Retinal pigment epithelial cell (primary cell): ENCODE results near the gene PNPLA2.
A peak's percentile ranks its signal among the peaks of the same experiment; 100 is the strongest.

ENCODE experiments used
- DNase-seq: peaks from one replicate; pipeline ENCODE4 v3.0.0-alpha.2; 2010; ENCODE audit warnings: low read depth
- H3K4me3 ChIP-seq: 2 replicates; pipeline ENCODE4 v1.5.1; 2011; ENCODE audit warnings: mild to moderate bottlenecking, low read length, control low read depth, moderate library complexity
- TF ChIP-seq, protein P1 (sequence below): conservative IDR thresholded peaks from 2 replicates; pipeline ENCODE4 v1.5.1; 2011; ENCODE audit warnings: low read depth, low read length, control low read depth, inconsistent platforms

The PNPLA2 gene

DNA sequence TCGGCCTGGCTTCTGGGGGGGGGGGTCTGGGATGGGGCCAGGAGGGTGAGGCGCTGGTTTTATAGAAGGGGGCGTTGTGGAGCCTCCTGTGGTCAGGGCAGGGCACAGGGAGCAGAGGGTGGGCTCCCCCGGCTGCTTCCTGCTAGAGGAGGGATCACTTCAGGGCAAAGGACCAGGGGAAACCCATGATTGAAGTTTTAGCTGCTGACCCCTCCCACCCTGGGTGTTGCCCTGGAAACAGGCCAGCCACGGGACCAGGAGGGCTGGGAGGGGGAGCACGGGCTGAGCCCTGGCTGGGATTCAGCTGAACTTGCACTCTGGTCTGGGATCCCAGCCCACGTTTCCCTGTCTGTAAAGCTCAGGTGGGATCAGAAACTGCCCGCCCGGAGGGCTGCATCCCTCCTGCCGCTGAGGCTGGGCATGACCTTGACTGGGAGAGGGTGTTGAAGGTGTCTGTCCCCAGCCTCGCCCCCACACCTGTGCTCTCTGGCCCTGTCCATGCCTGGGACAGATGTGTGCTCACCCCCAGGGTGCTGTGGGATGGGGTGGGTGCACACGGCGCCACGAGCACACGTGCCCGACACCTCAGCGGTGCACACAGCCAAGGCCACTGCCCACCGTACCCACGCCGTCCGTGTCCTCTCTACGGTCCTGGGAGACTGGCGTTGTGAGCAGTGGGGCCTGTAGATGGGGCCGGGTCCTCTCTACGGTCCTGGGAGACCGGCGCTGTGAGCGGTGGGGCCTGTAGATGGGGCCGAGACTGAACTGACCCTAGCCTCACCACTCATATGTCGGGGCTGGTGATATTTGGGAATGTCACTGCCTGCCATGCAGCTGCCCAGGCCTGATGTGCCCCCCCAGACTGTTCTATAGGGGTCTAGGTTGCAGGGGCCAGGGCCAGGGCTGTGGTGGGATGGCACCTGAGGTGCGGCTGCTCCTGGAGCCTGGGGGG, 26.3 kb downstream of the PNPLA2 start:
- H3K4me3 ChIP-seq = peak overlapping the region; percentile 93
- TF ChIP-seq, protein P1, sequence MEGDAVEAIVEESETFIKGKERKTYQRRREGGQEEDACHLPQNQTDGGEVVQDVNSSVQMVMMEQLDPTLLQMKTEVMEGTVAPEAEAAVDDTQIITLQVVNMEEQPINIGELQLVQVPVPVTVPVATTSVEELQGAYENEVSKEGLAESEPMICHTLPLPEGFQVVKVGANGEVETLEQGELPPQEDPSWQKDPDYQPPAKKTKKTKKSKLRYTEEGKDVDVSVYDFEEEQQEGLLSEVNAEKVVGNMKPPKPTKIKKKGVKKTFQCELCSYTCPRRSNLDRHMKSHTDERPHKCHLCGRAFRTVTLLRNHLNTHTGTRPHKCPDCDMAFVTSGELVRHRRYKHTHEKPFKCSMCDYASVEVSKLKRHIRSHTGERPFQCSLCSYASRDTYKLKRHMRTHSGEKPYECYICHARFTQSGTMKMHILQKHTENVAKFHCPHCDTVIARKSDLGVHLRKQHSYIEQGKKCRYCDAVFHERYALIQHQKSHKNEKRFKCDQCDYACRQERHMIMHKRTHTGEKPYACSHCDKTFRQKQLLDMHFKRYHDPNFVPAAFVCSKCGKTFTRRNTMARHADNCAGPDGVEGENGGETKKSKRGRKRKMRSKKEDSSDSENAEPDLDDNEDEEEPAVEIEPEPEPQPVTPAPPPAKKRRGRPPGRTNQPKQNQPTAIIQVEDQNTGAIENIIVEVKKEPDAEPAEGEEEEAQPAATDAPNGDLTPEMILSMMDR = no peak
- DNase-seq = peak; percentile 91

DNA sequence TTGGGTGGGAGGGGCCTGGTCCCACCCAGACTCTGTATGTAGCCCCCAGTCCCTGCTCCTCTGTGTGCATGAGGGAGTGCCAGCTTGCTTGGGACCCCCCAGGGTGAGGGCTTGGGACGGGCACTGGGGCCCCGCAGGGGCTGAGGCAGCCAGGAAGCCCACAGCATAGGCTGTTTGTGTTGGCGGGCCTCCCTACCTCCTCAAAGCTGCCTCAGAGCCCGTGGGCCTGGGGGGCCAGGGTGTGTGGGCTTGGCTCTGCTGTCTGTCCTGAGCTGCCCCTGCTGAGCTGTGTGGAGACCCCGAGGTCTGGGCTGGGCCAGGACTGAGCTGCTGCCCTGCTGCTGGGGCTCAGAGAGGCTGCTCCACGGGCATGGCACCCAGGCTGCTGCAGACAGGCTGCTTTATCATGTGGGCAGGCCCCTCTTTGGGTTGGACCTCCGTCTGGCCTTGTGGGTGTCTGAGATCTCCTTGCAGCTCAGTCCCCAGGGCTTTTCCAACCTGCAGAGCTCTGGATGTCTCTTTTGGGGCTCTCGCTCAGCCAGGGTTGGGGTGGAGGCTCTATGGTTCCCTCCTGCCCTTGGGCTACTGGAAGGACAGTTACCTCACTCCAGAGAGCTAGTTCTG, 27.3 kb downstream of the PNPLA2 start:
- TF ChIP-seq, protein P1 = no peak
- no peak overlapping the region for H3K4me3 ChIP-seq
- no peak for DNase-seq

DNA sequence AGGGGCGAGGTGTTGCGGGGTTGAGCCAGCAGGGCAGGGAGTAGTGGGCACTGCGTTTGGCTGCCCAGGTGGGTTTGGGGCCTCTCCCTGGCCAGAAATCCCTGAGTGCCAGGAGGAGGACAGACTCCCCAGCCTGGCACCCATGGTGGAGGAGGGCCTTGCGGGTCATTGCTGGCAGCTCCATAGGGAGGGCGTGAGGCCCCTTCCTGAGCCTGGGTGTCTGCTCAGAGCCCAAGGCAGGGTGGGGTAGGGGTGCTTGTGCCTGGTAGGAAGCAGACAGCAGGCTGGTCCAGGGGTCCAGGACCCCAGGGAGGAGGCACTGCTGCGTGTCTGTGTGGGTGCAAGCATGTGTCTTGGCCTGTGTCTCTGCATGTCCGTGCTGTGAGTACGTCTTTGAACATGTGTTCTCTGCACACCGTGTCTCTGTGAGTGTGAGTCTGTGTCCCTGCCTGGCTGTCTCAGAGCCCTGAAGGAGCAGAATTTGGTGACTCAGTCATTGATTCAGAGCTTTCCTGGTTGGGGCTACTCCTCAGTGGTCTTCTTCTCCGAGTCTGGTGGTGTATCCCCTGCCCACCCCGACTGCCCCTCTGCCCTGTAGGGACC, 27.9 kb downstream of the PNPLA2 start:
- TF ChIP-seq, protein P1 = no peak
- DNase-seq = no peak
- H3K4me3 ChIP-seq = no peak overlapping the region

DNA sequence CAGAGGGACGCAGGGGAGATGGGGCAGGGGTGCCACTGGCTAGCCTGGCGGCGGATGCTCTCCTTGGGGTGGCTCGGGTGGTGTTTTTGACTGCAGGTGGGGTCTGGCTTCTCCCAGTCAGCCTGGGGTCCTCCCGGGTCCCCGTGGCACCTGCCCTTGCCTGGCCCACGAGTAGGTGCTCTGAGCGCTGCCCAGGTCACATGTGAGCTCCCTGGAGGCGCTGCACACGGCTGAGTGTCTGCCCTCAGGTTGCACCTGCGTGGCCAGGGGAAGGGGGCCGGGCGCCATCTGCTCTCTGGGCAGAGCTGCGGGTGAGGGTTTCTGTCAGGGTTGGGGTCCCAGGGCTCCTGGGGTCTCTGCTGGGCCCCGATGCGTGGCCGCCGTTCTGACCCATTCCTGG, 29.2 kb downstream of the PNPLA2 start:
- no peak for DNase-seq
- no peak overlapping the region for H3K4me3 ChIP-seq
- TF ChIP-seq, protein P1 = no peak

DNA sequence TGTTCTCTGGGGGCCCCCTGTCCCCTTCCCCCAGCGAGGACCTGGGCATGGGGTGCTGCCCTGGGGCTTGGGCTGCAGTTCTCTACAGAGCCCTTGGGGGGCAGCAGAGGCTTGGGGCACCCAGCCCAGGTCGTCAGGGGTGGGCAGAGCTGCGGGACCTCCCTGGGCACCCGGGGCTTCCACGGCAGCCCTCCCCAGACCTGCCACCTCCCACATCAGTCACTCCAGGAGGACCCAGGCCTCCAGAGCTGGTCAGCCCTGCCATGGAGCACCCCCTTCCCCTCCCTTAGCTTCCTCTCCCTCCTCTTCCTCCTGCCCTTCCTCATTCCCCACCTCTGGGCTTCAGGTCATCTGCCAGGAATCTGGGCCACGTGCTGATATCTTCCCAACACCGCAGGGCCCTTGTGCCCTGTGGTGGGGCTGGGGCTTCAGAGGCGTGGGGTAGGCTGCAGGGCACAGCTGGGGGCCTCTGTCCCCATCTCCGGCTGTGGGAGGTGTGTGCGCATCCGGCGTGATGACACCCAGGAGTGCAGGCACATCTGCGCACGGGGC, 29.7 kb downstream of the PNPLA2 start:
- DNase-seq = no peak
- no peak overlapping the region for H3K4me3 ChIP-seq
- TF ChIP-seq, protein P1 = peak; percentile 95

DNA sequence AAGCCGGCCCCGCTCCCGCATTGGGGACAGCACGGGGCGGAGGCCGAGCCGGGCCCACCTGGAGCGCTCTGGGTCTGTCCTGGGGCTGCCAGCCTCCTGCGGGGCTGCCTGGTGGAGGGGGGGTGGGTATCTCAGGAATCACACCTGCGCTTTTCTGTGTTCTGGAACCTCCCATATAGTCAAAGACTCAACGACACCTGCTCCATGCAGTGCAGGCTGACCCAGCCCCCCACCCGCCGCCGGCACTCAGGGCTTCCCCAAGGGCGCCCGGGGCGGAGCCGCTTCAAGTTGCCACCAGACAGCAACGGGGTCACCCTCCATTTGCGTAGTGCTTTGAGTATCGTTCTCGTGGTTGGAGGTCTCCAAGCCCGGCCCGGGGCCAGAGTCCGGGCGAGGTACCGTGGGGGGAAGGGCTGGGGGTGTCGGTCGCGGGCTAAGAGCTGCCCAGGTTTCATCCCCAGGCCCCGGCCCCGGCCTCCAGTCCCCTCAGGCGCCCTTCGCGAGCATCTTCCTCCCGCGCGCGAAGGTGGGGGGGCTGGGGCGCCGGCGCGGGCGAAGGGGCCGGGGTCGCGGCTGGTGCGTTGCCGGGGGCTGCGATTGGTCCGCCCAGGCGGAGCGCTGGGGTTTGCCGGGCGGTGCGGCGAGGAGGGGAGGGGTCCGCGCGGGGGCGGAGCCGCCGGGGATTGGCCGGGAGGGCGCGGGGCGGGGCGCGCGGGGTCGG, 30.6 kb downstream of the PNPLA2 start:
- TF ChIP-seq, protein P1 = no peak
- DNase-seq = no peak
- H3K4me3 ChIP-seq = peak overlapping the region; percentile 56
